Adrenal gland (tissue), 12 donors: ENCODE measurements around the gene SLC39A12. TPM values are rescaled to one million over a fixed set of nuclear protein-coding genes. Genes with fewer than 3 reads are reported as not detected.
A peak's percentile ranks its signal among the peaks of the same experiment; 100 is the strongest.

Experiments
- DNase-seq, 7 donors: peaks; one replicate each; pipeline ENCODE4 v3.0.0-alpha.2; 2019 to 2020
- H3K27ac ChIP-seq, 5 donors: fragments of 200-600 bp; sonication (generic) in 4 of 5; 1 replicate in 3 of 5; 2 replicates in 2 of 5; pipeline versions ENCODE4 v1.5.1 to v1.8.0; 2016 to 2020; ENCODE audit warnings: mild to moderate bottlenecking in 1 of 5
- H3K27me3 ChIP-seq: fragments of 200-600 bp; 2 replicates; pipeline ENCODE4 v1.8.0; 2021
- H3K36me3 ChIP-seq, 2 donors: fragments of 200-600 bp; replicated peaks in 1 of 2; 1 replicate in 1 of 2; 2 replicates in 1 of 2; pipeline versions ENCODE4 v1.5.1 to v1.8.0; 2018 to 2022
- H3K4me1 ChIP-seq, 2 donors: fragments of 200-600 bp; replicated peaks in 1 of 2; 1 replicate in 1 of 2; 2 replicates in 1 of 2; pipeline versions ENCODE4 v1.5.1 to v1.8.0; 2018 to 2021
- H3K4me3 ChIP-seq, 4 donors: fragments of 200-600 bp; sonication (generic) in 3 of 4; one replicate each; pipeline ENCODE4 v1.5.1; 2016 to 2018
- H3K9me3 ChIP-seq, 3 donors: fragments of 200-600 bp; sonication (generic) in 1 of 3; replicated peaks in 1 of 3; 1 replicate in 2 of 3; 2 replicates in 1 of 3; pipeline versions ENCODE4 v1.5.1 to v1.8.0; 2016 to 2021
- POLR2A ChIP-seq, 2 donors: fragments of 450-650 bp; IDR thresholded peaks; one replicate each; pipeline ENCODE4 v1.6.1; 2017; ENCODE audit warnings: antibody characterized with exemption in 2 of 2, mild to moderate bottlenecking in 2 of 2, moderate library complexity in 1 of 2
- WGBS, 4 donors: extraction: QIAGEN DNeasy Blood & Tissue Kit in 2 of 4; methylation state at CpG; one replicate each; pipeline versions ENCODE4 v1.1.5 to v1.1.7; 2013 to 2017; 5-methylcytosine and 5-hydroxymethylcytosine counted together
- intact Hi-C, 2 donors: fragments of 100-400 bp; cut with DNase I; formaldehyde crosslinking; loops; one replicate each; pipeline versions ENCODE4 v1.14.1 to v1.15.0; 2022 to 2023
- polyA plus RNA-seq, 3 donors: library from polyadenylated mRNA; stranded (reverse); fragments of 200-250 nt in 2 of 3; fragments of 350-450 nt in 1 of 3; fragmentation: Illumina TruSeq in 1 of 3; extraction: RNeasy Lipid Tissue Mini Kit (QIAGEN cat#74804) in 1 of 3; gene quantifications; one replicate each; pipeline ENCODE4 v1.2.3, GENCODE V29; 2013 to 2014
- total RNA-seq, 9 donors: library from RNA; depleted of rRNA in 4 of 9; stranded (reverse); fragments of >200 nt in 4 of 9; fragments of 120-200 nt in 1 of 9; fragmentation: NEBNext Ultra II Directional in 1 of 9; extraction: Animal tissue kit (Norgen Biotek cat#: 25700) in 1 of 9; gene quantifications; one replicate each; pipeline versions ENCODE4 v1.1.0 to v1.2.4, GENCODE V29; 2013 to 2023
- TF ChIP-seq, protein P1 (sequence below), 6 experiments: fragments of 450-650 bp in 4 of 6; fragments of 200-600 bp in 2 of 6; sonication (generic) in 1 of 6; IDR thresholded peaks; 1 replicate in 5 of 6; 2 replicates in 1 of 6; pipeline versions ENCODE4 v1.5.1 to v1.8.0; 2016 to 2021; ENCODE audit warnings: antibody characterized with exemption in 6 of 6, mild to moderate bottlenecking in 2 of 6, moderate library complexity in 1 of 6
- donor health status: healthy with polysubstance abuse.
- donor health status: Bipolar disorder and iron deficiency.
- donor health status: DM: yes; HTN: yes; CAD: no.
- donor health status: DM: no; HTN: no; CAD: no.
- donor health status: DM: no; HTN: no; CAD: no.
- donor health status: DM: yes; HTN: yes; CAD: no.

Gene SLC39A12
- total and polyA plus RNA-seq, 12 donors = 0.14 to 0.34 (median 0.23) TPM; not detected in 6

DNA sequence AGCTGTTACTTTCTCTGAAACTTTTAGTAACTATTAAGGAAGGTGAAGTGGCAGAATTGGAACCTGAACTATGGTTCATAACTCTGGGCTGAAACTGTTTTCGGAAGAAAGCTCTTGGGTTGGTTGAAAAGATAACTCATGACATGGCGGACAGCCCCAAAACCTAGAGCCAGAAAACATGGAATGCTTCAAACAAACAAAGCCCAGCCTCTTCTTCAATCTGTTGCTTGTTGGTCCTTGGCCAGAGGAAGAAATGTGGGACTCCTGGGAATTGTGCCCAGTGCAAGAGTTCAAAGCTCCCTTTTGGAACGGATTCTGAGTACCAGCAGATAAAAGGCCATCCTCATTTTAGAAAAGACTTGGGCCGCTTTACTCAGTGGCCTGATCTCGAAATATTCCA lies 135.6 kb downstream of the SLC39A12 start:
- intact Hi-C loops = no loop called here
- 34 to 46% (median 43%) methylated on average over 5 of the region's 5 CpGs for WGBS, 4 donors
- H3K27me3 ChIP-seq = no peaks in the 10 kb centered on the region
- peak; percentile 21 to 72 (median 42) for DNase-seq
- TF ChIP-seq POLR2A (IDR thresholded peaks at IDR 0.05) = no peak
- TF ChIP-seq, protein P1, sequence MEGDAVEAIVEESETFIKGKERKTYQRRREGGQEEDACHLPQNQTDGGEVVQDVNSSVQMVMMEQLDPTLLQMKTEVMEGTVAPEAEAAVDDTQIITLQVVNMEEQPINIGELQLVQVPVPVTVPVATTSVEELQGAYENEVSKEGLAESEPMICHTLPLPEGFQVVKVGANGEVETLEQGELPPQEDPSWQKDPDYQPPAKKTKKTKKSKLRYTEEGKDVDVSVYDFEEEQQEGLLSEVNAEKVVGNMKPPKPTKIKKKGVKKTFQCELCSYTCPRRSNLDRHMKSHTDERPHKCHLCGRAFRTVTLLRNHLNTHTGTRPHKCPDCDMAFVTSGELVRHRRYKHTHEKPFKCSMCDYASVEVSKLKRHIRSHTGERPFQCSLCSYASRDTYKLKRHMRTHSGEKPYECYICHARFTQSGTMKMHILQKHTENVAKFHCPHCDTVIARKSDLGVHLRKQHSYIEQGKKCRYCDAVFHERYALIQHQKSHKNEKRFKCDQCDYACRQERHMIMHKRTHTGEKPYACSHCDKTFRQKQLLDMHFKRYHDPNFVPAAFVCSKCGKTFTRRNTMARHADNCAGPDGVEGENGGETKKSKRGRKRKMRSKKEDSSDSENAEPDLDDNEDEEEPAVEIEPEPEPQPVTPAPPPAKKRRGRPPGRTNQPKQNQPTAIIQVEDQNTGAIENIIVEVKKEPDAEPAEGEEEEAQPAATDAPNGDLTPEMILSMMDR (IDR thresholded peaks at IDR 0.05) = no peak
- no peak overlapping the region for H3K27ac ChIP-seq
- H3K4me3 ChIP-seq = no peak overlapping the region
- H3K36me3 ChIP-seq = no peaks in the 10 kb centered on the region
- no peaks in the 10 kb centered on the region for H3K9me3 ChIP-seq
- peaks cover 0 to 4% of the 10 kb centered on the region in 2 donors for H3K4me1 ChIP-seq

Other genes starting within 250 kb of the SLC39A12 start
- gene TMEM236, start 199.7 kb upstream of the SLC39A12 start, total RNA-seq = 1 to 10 TPM in 7 of 9 donors, under 1 TPM in 2; 0.24 to 2.8 (median 2.1) TPM
- under 1 TPM; 0.24 to 0.86 (median 0.72) TPM for gene TMEM236, start 199.7 kb upstream of the SLC39A12 start, polyA plus RNA-seq
- gene MRC1, start 142.6 kb upstream of the SLC39A12 start, total RNA-seq = 100 to 1,000 TPM in 6 of 9 donors, 10 to 100 TPM in 3; 10.3 to 153 (median 117) TPM
- gene MRC1, start 142.6 kb upstream of the SLC39A12 start, polyA plus RNA-seq = 10 to 100 TPM in 2 of 3 donors, 1 to 10 TPM in 1; 9.9 to 25.7 (median 14.8) TPM
- 10 to 100 TPM in 5 of 9 donors, 1 to 10 TPM in 4; 4.3 to 82.3 (median 11.0) TPM for gene CACNB2, start 188.5 kb downstream of the SLC39A12 start, total RNA-seq
- gene CACNB2, start 188.5 kb downstream of the SLC39A12 start, polyA plus RNA-seq = 10 to 100 TPM; 12.9 to 21.5 (median 20.3) TPM